ENCODE results near the gene PSMG1.

Gene PSMG1

DNA sequence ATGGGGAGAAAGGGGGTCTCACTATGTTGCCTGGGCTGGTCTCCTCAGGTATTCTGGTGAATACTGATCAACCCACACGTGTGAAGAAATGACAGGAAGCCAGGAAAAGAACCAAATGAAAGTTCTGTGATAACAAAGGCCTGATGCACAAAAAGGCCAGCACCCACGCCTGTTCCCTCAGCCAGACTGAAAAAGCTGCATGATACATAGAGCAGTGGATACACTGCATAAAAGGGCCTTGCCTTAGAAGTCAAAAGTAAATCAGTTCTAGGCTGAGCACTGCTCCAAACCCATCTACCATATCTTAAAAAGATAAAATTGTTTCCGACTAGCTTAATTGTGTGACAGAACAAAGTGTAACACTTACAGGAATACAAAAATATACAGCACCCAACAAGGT lies 36.9 kb upstream of the PSMG1 start:
- no peak overlapping the region for H3K4me3 ChIP-seq (ENCODE audit: low read depth, low read length)
- no peak for DNase-seq (ENCODE audit: low read depth, low spot score)
- in situ Hi-C loops (cut with HindIII; ENCODE audit: low sequenced_read_pairs): no loop called here
- TF ChIP-seq, protein P1, sequence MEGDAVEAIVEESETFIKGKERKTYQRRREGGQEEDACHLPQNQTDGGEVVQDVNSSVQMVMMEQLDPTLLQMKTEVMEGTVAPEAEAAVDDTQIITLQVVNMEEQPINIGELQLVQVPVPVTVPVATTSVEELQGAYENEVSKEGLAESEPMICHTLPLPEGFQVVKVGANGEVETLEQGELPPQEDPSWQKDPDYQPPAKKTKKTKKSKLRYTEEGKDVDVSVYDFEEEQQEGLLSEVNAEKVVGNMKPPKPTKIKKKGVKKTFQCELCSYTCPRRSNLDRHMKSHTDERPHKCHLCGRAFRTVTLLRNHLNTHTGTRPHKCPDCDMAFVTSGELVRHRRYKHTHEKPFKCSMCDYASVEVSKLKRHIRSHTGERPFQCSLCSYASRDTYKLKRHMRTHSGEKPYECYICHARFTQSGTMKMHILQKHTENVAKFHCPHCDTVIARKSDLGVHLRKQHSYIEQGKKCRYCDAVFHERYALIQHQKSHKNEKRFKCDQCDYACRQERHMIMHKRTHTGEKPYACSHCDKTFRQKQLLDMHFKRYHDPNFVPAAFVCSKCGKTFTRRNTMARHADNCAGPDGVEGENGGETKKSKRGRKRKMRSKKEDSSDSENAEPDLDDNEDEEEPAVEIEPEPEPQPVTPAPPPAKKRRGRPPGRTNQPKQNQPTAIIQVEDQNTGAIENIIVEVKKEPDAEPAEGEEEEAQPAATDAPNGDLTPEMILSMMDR (IDR thresholded peaks at IDR 0.05; ENCODE audit: low read depth, low read length): no peak

DNA sequence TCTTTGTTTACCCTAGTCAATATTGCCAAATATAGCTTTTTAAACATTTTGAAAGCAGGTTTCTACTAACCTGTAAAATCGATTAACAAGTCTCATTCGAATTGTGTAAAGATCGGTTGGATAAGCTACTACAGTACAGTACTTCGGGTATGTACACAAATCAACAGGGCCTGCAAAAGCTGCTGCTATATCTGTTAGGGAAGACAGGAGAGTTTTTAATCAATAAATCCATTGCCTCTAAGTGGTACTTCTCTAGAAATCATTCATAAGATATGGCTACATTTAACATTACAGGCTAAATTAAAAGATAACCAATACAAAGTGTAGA lies 34.8 kb upstream of the PSMG1 start:
- in situ Hi-C loops (cut with HindIII; ENCODE audit: low sequenced_read_pairs): no loop called here
- TF ChIP-seq, protein P1 (IDR thresholded peaks at IDR 0.05; ENCODE audit: low read depth, low read length): no peak
- no peak for DNase-seq (ENCODE audit: low read depth, low spot score)
- H3K4me3 ChIP-seq (ENCODE audit: low read depth, low read length): no peak overlapping the region

DNA sequence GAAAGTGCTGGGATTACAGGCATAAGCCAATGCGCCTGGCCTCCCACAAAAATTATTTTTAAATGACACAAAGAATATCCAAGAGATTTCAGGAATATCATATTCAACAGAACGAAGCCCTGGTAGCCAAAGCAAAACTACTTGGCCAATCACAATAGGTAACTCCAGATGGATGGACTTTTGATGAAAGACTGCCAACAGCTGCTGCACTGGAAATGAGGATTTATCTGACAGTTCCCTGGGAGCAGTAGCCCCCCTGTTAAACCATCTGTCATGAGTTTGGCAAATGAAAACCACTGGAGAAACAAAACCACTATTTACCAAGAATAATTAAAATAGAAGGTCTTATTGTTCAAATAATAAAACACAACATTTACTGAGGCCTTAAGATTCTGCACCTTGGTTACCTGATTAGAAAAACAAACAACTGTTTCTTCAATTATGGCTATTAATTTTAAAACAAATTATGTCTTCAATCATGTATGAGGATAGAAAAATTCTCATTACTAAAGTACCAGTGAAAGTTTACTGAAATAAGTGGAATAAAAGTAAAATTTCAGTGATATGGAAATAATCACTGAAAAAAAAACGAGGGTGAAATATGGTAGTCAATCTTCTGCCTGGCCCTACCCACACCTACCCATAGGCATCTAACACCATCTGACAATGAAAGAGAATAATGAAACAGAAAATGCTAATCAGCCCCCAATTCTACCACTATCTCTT lies 34.3 kb upstream of the PSMG1 start:
- TF ChIP-seq, protein P1 (IDR thresholded peaks at IDR 0.05; ENCODE audit: low read depth, low read length): no peak
- no peak overlapping the region for H3K4me3 ChIP-seq (ENCODE audit: low read depth, low read length)
- DNase-seq (ENCODE audit: low read depth, low spot score): no peak
- in situ Hi-C loops (cut with HindIII; ENCODE audit: low sequenced_read_pairs): no loop called here

DNA sequence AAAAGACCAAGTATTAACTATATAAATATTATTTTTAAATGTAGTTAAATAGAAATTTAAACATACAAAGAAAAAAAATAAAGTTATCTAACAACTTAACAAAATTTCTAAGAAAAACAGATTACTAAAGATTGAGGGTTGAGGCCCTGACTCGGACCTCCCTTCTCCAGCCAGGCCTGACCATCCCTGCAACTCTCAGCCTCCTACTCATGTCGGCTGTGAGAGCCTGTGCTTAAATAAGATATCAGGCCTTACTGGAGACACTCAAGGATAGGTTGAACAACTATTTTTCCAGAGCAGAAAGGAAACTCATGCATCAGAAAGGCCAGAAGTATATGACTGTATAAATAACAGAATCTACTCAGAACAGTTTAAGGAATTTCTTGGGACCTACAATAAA lies 33.0 kb upstream of the PSMG1 start:
- no peak overlapping the region for H3K4me3 ChIP-seq (ENCODE audit: low read depth, low read length)
- no peak for DNase-seq (ENCODE audit: low read depth, low spot score)
- in situ Hi-C loops (cut with HindIII; ENCODE audit: low sequenced_read_pairs): no loop called here
- TF ChIP-seq, protein P1 (IDR thresholded peaks at IDR 0.05; ENCODE audit: low read depth, low read length): no peak

DNA sequence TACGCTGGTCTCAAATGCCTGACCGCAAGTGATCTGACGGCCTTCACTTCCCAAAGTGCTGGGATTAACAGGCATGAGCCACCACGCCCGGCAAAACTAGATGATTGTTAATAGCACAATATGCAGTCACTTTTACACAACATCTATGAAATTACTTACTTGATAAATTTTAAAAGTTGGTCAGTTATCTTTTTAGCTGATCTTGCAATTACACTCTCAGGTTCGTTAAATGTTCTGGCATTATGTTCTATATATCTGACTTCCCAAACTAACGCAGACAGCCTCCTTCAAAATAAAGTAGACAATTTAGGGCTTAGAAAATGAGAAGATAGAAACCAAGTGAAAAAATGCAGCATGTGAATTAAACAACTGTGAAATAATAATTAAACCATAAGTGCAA lies 31.8 kb upstream of the PSMG1 start:
- TF ChIP-seq, protein P1 (IDR thresholded peaks at IDR 0.05; ENCODE audit: low read depth, low read length): no peak
- in situ Hi-C loops (cut with HindIII; ENCODE audit: low sequenced_read_pairs): no loop called here
- H3K4me3 ChIP-seq (ENCODE audit: low read depth, low read length): no peak overlapping the region
- no peak for DNase-seq (ENCODE audit: low read depth, low spot score)

DNA sequence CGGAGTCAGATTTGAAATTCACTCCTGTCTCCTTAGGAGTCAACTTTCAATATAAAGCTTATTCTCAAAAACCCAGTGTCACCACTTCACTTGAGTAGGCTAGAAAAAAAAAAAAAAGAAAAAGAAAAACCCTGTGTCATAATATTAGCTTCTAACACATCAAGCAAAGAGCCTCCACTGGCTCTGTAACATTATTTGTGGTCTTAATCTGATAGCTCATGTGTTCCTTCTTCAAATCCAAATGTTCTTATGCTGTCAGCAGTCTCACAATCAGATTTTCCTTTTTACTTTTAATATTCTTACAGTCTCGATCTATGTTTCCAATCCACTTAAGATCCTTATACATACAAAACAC lies 26.1 kb upstream of the PSMG1 start:
- no peak for DNase-seq (ENCODE audit: low read depth, low spot score)
- TF ChIP-seq, protein P1 (IDR thresholded peaks at IDR 0.05; ENCODE audit: low read depth, low read length): no peak
- no peak overlapping the region for H3K4me3 ChIP-seq (ENCODE audit: low read depth, low read length)
- in situ Hi-C loops (cut with HindIII; ENCODE audit: low sequenced_read_pairs): no loop called here

Data from astrocyte of the spinal cord (primary cell).